GM12878 (cell line): ENCODE measurements around the gene PUDP. TPM values are rescaled to one million over a fixed set of nuclear protein-coding genes. Genes with fewer than 3 reads are reported as not detected.

Source experiments
- ATAC-seq: fragments of 200-7000 bp; cut with Tn5 transposase; 3 replicates; pipeline ENCODE4 v1.9.1; 2020; ENCODE audit warnings: mild to moderate bottlenecking, moderate library complexity
- BruUV-seq: library from RNA; stranded (reverse); fragments of 400-500 nt; replicated peaks from 2 replicates; lab custom pipeline; 2021; lab: Mats Ljungman, UMichigan
- CTCF ChIA-PET: fragments of 300-600 bp; sonication (Branson Sonifier 250); formaldehyde crosslinking; extraction: SDS; loops from one replicate; lab custom pipeline; 2021; ENCODE audit warnings: inconsistent platforms; lab: Yijun Ruan, JAX
- POLR2A ChIA-PET: fragments of 350-600 bp; formaldehyde crosslinking; extraction: SDS; loops from one replicate; lab custom pipeline; 2021; ENCODE audit warnings: inconsistent platforms; lab: Charles Lee
- RAD21 ChIA-PET: fragments of 300-600 bp; sonication (Branson Sonifier 250); formaldehyde crosslinking; loops from one replicate; lab custom pipeline; 2023; ENCODE audit warnings: antibody characterized with exemption; ENCODE audit not compliant: unreplicated experiment; lab: Charles Lee
- SMC1A ChIA-PET: fragments of 300-600 bp; sonication (Branson Sonifier 250); formaldehyde crosslinking; loops from one replicate; lab custom pipeline; 2023; ENCODE audit not compliant: unreplicated experiment, uncharacterized antibody; lab: Charles Lee
- DNase-seq: peaks from one replicate; pipeline ENCODE4 v3.0.0-alpha.2; 2011; ENCODE audit warnings: low read depth, low spot score
- FAIRE-seq: peaks from 3 replicates; lab custom pipeline; 2011; peaks lifted over from hg19 to GRCh38; lab: Jason Lieb, UNC
- H2AFZ ChIP-seq: 2 replicates; pipeline ENCODE4 v1.6.0; 2011; ENCODE audit warnings: low read depth, low read length, control low read depth; ENCODE audit not compliant: control insufficient read depth
- H3K27ac ChIP-seq: 2 replicates; pipeline ENCODE4 v1.5.1; 2011; ENCODE audit warnings: control low read depth; ENCODE audit not compliant: control insufficient read depth, insufficient read depth
- H3K27me3 ChIP-seq, 2 experiments: replicated peaks in 1 of 2; 2 replicates each; pipeline versions ENCODE4 v1.6.0 to v1.6.1; 2011; ENCODE audit warnings: low read length in 1 of 2; ENCODE audit not compliant: control insufficient read depth in 2 of 2, insufficient read depth in 2 of 2
- H3K36me3 ChIP-seq, 2 experiments: 2 replicates each; pipeline ENCODE4 v1.5.1; 2011; ENCODE audit warnings: low read length in 1 of 2; ENCODE audit not compliant: control insufficient read depth in 2 of 2, insufficient read depth in 2 of 2
- H3K4me1 ChIP-seq: 2 replicates; pipeline ENCODE4 v1.6.1; 2011; ENCODE audit warnings: mild to moderate bottlenecking, low read length, moderate library complexity, mixed read lengths; ENCODE audit not compliant: control insufficient read depth, insufficient read depth
- H3K4me2 ChIP-seq: 2 replicates; pipeline ENCODE4 v1.6.0; 2011; ENCODE audit warnings: control low read depth; ENCODE audit not compliant: control insufficient read depth, insufficient read depth
- H3K4me3 ChIP-seq: fragments of 200-600 bp; sonication (generic); 2 replicates; pipeline ENCODE4 v1.5.1; 2016
- H3K79me2 ChIP-seq: 2 replicates; pipeline ENCODE4 v1.6.0; 2011; ENCODE audit warnings: low read length; ENCODE audit not compliant: control insufficient read depth, insufficient read depth
- H3K9ac ChIP-seq: 2 replicates; pipeline ENCODE4 v1.8.0; 2011; ENCODE audit warnings: low read length, control low read depth, mixed read lengths; ENCODE audit not compliant: control insufficient read depth, insufficient read depth
- H3K9me3 ChIP-seq: replicated peaks from 3 replicates; pipeline ENCODE4 v1.5.1; 2011; ENCODE audit warnings: mild to moderate bottlenecking, low read length; ENCODE audit not compliant: control insufficient read depth, insufficient read depth
- H4K20me1 ChIP-seq: 2 replicates; pipeline ENCODE4 v1.6.0; 2011; ENCODE audit not compliant: control insufficient read depth, insufficient read depth
- BMI1 ChIP-seq: fragments of 450-650 bp; IDR thresholded peaks from 2 replicates; pipeline ENCODE4 v1.6.1; 2016; ENCODE audit warnings: mild to moderate bottlenecking, moderate library complexity, borderline replicate concordance
- CEBPB ChIP-seq, 2 experiments: fragments of 150-350 bp in 1 of 2; IDR thresholded peaks; 2 replicates each; pipeline ENCODE4 v1.6.1; 2012 to 2014; ENCODE audit warnings: low read depth in 2 of 2, low read length in 2 of 2, borderline replicate concordance in 1 of 2, inconsistent platforms in 1 of 2
- CHD4 ChIP-seq: fragments of 200-600 bp; sonication (generic); IDR thresholded peaks from 2 replicates; pipeline ENCODE4 v1.6.1; 2016; ENCODE audit warnings: mild to moderate bottlenecking
- CREM ChIP-seq: IDR thresholded peaks from 2 replicates; pipeline ENCODE4 v1.6.1; 2014; ENCODE audit warnings: antibody characterized with exemption, low read depth
- IRF5 ChIP-seq: fragments of 450-650 bp; IDR thresholded peaks from 2 replicates; pipeline ENCODE4 v1.6.1; 2017; ENCODE audit warnings: borderline replicate concordance
- KAT2A ChIP-seq: conservative IDR thresholded peaks from 2 replicates; pipeline ENCODE4 v1.6.1; 2011; ENCODE audit warnings: low read depth, low read length; ENCODE audit not compliant: control insufficient read depth
- MEF2B ChIP-seq: fragments of 450-650 bp; IDR thresholded peaks from 2 replicates; pipeline ENCODE4 v1.6.1; 2018; ENCODE audit warnings: mild to moderate bottlenecking, moderate library complexity; ENCODE audit not compliant: partially characterized antibody, poor library complexity, severe bottlenecking
- NFXL1 ChIP-seq: fragments of 450-650 bp; IDR thresholded peaks from 2 replicates; pipeline ENCODE4 v1.6.1; 2017; ENCODE audit warnings: antibody characterized with exemption, mild to moderate bottlenecking, borderline replicate concordance
- NKRF ChIP-seq: fragments of 450-650 bp; conservative IDR thresholded peaks from 2 replicates; pipeline ENCODE4 v1.6.1; 2017; ENCODE audit warnings: mild to moderate bottlenecking, moderate library complexity
- PAX8 ChIP-seq: fragments of 450-650 bp; IDR thresholded peaks from 2 replicates; pipeline ENCODE4 v1.6.1; 2017; ENCODE audit warnings: mild to moderate bottlenecking, moderate library complexity
- POLR2AphosphoS2 ChIP-seq: IDR thresholded peaks from 2 replicates; pipeline ENCODE4 v1.6.1; 2011; ENCODE audit warnings: low read depth, mild to moderate bottlenecking, low read length, improper control_type of control experiment, moderate library complexity
- SMAD5 ChIP-seq: IDR thresholded peaks from 2 replicates; pipeline ENCODE4 v1.6.1; 2016; ENCODE audit warnings: antibody characterized with exemption, low read depth
- SMARCA5 ChIP-seq: fragments of 450-650 bp; IDR thresholded peaks from 2 replicates; pipeline ENCODE4 v1.6.1; 2017; ENCODE audit warnings: mild to moderate bottlenecking
- SMC3 ChIP-seq: IDR thresholded peaks from 2 replicates; pipeline ENCODE4 v1.6.1; 2011; ENCODE audit warnings: low read length, improper control_type of control experiment, borderline replicate concordance
- SREBF1 ChIP-seq: IDR thresholded peaks from 2 replicates; pipeline ENCODE4 v1.6.1; 2012; ENCODE audit warnings: mild to moderate bottlenecking, low read length
- SUPT20H ChIP-seq: IDR thresholded peaks from 2 replicates; pipeline ENCODE4 v1.6.1; 2011; ENCODE audit warnings: low read depth, mild to moderate bottlenecking, low read length, moderate library complexity, borderline replicate concordance; ENCODE audit not compliant: control insufficient read depth
- SUZ12 ChIP-seq: fragments of 200-600 bp; sonication (generic); IDR thresholded peaks from one replicate; pipeline ENCODE4 v1.6.1; 2018; ENCODE audit warnings: antibody characterized with exemption, mild to moderate bottlenecking; ENCODE audit not compliant: unreplicated experiment
- TCF3 ChIP-seq: IDR thresholded peaks from 2 replicates; pipeline ENCODE4 v1.6.1; 2012; ENCODE audit warnings: low read depth, mild to moderate bottlenecking, low read length, borderline replicate concordance; ENCODE audit not compliant: insufficient read depth
- ZBTB33 ChIP-seq: fragments of 450-650 bp; IDR thresholded peaks from 2 replicates; pipeline ENCODE4 v1.6.1; 2017; ENCODE audit warnings: mild to moderate bottlenecking
- WGBS: methylation state at CpG from one replicate; pipeline ENCODE4 v1.1.6; 2016; ENCODE audit warnings: low lambda C conversion rate; ENCODE audit not compliant: insufficient replicate concordance, insufficient coverage; ENCODE audit errors: missing lambda C conversion rate; 5-methylcytosine and 5-hydroxymethylcytosine counted together
- in situ Hi-C: fragments of 300-500 bp; cut with MboI; formaldehyde crosslinking; loops from 9 replicates; pipeline ENCODE4 v1.14.3; 2018; ENCODE audit warnings: mixed read lengths
- intact Hi-C: fragments of 100-400 bp; cut with micrococcal nuclease; formaldehyde crosslinking; loops from one replicate; pipeline ENCODE4 v1.14.2; 2022; ENCODE audit not compliant: unreplicated experiment
- polyA plus RNA-seq, 11 experiments: library from polyadenylated mRNA; depleted of rRNA in 4 of 11; unstranded in 6 of 11; stranded (reverse) in 5 of 11; fragments of >200 nt; fragmentation: Nextera tagmentation in 4 of 11; fragmentation: Illumina TruSeq in 1 of 11; extraction: Ambion mirVana in 4 of 11; extraction: Trizol in 1 of 11; gene quantifications; 1 replicate in 1 of 11; 2 replicates in 10 of 11; pipeline versions ENCODE4 v1.2.1 to v1.2.3, GENCODE V29; 2011 to 2016; ENCODE audit warnings: inconsistent platforms in 2 of 11, missing spikeins in 2 of 11, low read depth in 1 of 11
- total RNA-seq, 4 experiments: library from RNA; depleted of rRNA in 3 of 4; stranded (reverse); fragments of >200 nt in 3 of 4; fragmentation: Illumina TruSeq in 1 of 4; extraction: Trizol in 1 of 4; gene quantifications; 2 replicates each; pipeline versions ENCODE4 v1.2.1 to v1.2.3, GENCODE V29; 2013 to 2021
- TF ChIP-seq, protein P1 (sequence below): IDR thresholded peaks from 2 replicates; pipeline ENCODE4 v1.6.1; 2011; ENCODE audit warnings: low read depth, mild to moderate bottlenecking, low read length, moderate library complexity, borderline replicate concordance; ENCODE audit errors: extremely low read depth

PUDP gene
- total and polyA plus RNA-seq, 10 of the 15 experiments (the other 5 are each of a cell fraction or from before 2014, with no cell fraction given): 30.8 to 83.5 (median 61.7) TPM

GRCh38 chrX:7170898-7171297, 22.9 kb upstream of the PUDP start:
- peaks cover 2% of the 10 kb centered on the region; the same call in 2 of the 3 replicates for H3K9me3 ChIP-seq
- no peak overlapping the region for H3K4me2 ChIP-seq
- no peaks in the 10 kb centered on the region for H3K79me2 ChIP-seq
- H4K20me1 ChIP-seq: no peaks in the 10 kb centered on the region
- in situ Hi-C loops (no loop called here), intact Hi-C loops (no loop called here)
- BruUV-seq: no TSS peak
- WGBS: 63% methylated on average over 3 of the region's 3 CpGs
- no peak for FAIRE-seq
- CTCF ChIA-PET: interaction anchor here (0.7 to 2.4 kb wide), 9 partner anchors 9 to 84 kb away, joined by 3 to 5 read pairs (median 3); no protein-coding TSS in a partner anchor
- SMC1A ChIA-PET: interaction anchor here (1.0 to 1.5 kb wide), 3 partner anchors 20 to 36 kb away, joined by 3 to 5 read pairs (median 4); partner anchors contain the start of genes PUDP and STS
- no peak overlapping the region for H3K27ac ChIP-seq
- POLR2A ChIA-PET: no interaction called here
- no peaks in the 10 kb centered on the region for H3K27me3 ChIP-seq
- H3K4me3 ChIP-seq: no peak overlapping the region
- H3K9ac ChIP-seq: no peak overlapping the region
- RAD21 ChIA-PET: interaction anchor here (0.8 kb wide), 1 partner anchor 58 kb away, joined by 3 read pairs; no protein-coding TSS in a partner anchor
- H2AFZ ChIP-seq: no peak overlapping the region
- ATAC-seq: peak; percentile 66
- no peaks in the 10 kb centered on the region for H3K4me1 ChIP-seq
- DNase-seq: no peak
- H3K36me3 ChIP-seq: no peaks in the 10 kb centered on the region
- TF ChIP-seq, protein P1, sequence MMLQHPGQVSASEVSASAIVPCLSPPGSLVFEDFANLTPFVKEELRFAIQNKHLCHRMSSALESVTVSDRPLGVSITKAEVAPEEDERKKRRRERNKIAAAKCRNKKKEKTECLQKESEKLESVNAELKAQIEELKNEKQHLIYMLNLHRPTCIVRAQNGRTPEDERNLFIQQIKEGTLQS: no peak
- TF ChIP-seq NFXL1 (no peak), MEF2B (no peak), SREBF1 (no peak), SMC3 (peak; percentile 25; the same call in 1 of the 2 replicates), PAX8 (no peak), CREM (no peak), SUPT20H (no peak), CHD4 (no peak), SUZ12 (no peak), SMAD5 (no peak), POLR2AphosphoS2 (no peak), NKRF (no peak), BMI1 (no peak), CEBPB (IDR thresholded peaks at IDR 0.05; ENCODE audit: borderline replicate concordance in 1 of 2, low read depth in 2 of 2, low read length in 2 of 2) (no peak), IRF5 (no peak), TCF3 (no peak), KAT2A (no peak), ZBTB33 (peak; percentile 92), SMARCA5 (no peak)
